CD4-positive, alpha-beta T cell treated with Interleukin-17A for 1 hour (primary cell): ENCODE data around the gene TRIM40.

ENCODE experiments used
- DNase-seq: peaks from one replicate; pipeline ENCODE4 v3.0.0-alpha.2; 2020

Gene TRIM40

GRCh38 chr6:30135757-30136156, at the start of gene TRIM40:
TRIM40 (plus strand) TSS chr6:30136140; CDS start chr6:30137037, 897 bp downstream.
- no peak for DNase-seq

- DNase-seq: no peak
These were observed 48.1 kb upstream of the TRIM40 start for GRCh38 chr6:30087876-30088275.

GRCh38 chr6:30091577-30092381, 44.2 kb upstream of the TRIM40 start:
- no peak for DNase-seq

GRCh38 chr6:30092852-30093543, 42.9 kb upstream of the TRIM40 start:
- no peak for DNase-seq

- no peak for DNase-seq
These were observed 41.8 kb upstream of the TRIM40 start for GRCh38 chr6:30093951-30094661.

GRCh38 chr6:30096829-30097228, 39.1 kb upstream of the TRIM40 start:
- no peak for DNase-seq

- DNase-seq: peak; percentile 14
These were observed 37.8 kb upstream of the TRIM40 start for GRCh38 chr6:30097902-30098768.

GRCh38 chr6:30100154-30100553, 35.8 kb upstream of the TRIM40 start:
- no peak for DNase-seq

GRCh38 chr6:30100585-30101443, 35.1 kb upstream of the TRIM40 start:
- peak; percentile 12 for DNase-seq

GRCh38 chr6:30101444-30102413, 34.2 kb upstream of the TRIM40 start:
- peak; percentile 71 for DNase-seq

GRCh38 chr6:30102414-30102969, 33.4 kb upstream of the TRIM40 start:
- no peak for DNase-seq

- peak; percentile 89 for DNase-seq
These were observed 32.7 kb upstream of the TRIM40 start for GRCh38 chr6:30102970-30103871.

- no peak for DNase-seq
These were observed 32.1 kb upstream of the TRIM40 start for GRCh38 chr6:30103872-30104179.

- DNase-seq: no peak
These were observed 31.3 kb upstream of the TRIM40 start for GRCh38 chr6:30104661-30105060.

GRCh38 chr6:30111266-30111856, 24.6 kb upstream of the TRIM40 start:
- no peak for DNase-seq

GRCh38 chr6:30112402-30112994, 23.4 kb upstream of the TRIM40 start:
- no peak for DNase-seq

- DNase-seq: no peak
These were observed 22.8 kb upstream of the TRIM40 start, which contains the start of gene TRIM31 for GRCh38 chr6:30113003-30113759. TRIM31 (minus strand) TSS chr6:30113090; CDS start chr6:30112805, 285 bp downstream.
